GM21423 (cell line): ENCODE results near the gene RHEB.

Experiments used
- ATAC-seq: cut with Tn5 transposase; IDR thresholded peaks from one replicate; pipeline ENCODE4 v1.9.1; 2021; ENCODE audit warnings: mild to moderate bottlenecking, moderate library complexity; ENCODE audit not compliant: unreplicated experiment

Gene RHEB

DNA sequence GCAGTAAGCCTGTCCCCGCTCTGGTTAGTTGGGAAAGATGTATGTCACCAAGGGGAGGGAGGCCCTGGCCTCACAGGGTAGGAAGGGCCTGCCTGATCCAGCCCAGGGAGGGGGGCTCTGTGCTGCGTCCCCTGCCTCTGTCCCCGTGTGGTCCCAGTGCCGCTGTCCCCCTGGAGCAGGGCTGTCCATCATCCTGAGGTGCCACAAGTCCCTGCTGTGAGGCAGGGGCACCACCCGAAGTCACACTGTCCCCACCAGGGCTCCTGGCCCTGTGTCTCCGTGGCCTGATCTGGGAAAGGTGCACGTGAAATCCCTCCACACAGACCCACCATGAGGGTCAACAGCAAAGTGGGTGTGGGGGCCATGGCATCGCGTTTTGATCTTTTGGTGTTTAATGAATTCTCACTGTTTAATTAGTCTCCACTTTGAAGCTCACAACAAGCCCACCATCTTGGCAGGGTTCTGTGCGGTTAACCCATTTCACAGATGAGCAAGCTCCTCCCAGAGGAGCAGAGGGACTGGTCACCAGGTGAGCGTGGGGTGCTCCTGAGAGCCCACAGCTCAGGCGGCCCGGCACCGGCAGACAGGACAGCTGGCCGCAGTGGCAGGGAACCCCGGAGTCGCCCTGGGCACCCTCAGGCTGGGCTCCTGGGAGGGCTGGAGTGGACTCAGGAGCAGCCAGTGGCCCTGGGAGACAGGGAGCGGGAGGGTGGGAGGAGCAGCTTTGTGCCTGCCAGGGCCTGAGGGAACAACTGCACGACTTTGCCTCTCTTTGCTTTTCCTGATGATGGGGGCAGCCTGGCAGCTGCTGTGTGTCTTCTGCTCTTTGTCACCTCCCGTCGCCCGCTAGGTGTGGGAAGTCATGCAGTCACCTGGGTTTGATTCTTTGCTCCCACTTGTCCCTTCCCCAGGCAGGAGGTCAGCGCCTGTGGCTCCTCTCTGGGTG is 67.8 kb downstream of the RHEB start:
- ATAC-seq = no peak

GRCh38 chr7:151451156-151451555 is 68.5 kb downstream of the RHEB start:
- ATAC-seq = no peak

DNA sequence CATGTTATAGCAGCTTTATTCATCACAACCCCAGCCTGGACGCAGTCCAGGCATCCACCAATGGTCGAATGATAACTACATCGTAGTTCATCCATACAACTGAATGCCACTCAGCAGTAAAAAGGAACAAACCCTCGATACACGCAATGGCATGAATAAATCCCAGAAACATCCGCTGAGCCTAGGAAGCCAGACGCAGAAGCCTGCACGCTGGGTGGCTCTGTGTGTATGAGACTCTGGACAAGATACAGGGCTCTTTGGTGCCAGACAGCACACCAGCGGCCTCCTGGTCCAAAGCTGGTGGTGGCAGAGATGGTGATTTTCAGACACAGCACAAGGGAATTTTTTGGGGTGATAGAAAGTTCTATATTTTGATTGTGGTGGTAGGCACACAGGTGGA is 69.7 kb downstream of the RHEB start:
- no peak for ATAC-seq

DNA sequence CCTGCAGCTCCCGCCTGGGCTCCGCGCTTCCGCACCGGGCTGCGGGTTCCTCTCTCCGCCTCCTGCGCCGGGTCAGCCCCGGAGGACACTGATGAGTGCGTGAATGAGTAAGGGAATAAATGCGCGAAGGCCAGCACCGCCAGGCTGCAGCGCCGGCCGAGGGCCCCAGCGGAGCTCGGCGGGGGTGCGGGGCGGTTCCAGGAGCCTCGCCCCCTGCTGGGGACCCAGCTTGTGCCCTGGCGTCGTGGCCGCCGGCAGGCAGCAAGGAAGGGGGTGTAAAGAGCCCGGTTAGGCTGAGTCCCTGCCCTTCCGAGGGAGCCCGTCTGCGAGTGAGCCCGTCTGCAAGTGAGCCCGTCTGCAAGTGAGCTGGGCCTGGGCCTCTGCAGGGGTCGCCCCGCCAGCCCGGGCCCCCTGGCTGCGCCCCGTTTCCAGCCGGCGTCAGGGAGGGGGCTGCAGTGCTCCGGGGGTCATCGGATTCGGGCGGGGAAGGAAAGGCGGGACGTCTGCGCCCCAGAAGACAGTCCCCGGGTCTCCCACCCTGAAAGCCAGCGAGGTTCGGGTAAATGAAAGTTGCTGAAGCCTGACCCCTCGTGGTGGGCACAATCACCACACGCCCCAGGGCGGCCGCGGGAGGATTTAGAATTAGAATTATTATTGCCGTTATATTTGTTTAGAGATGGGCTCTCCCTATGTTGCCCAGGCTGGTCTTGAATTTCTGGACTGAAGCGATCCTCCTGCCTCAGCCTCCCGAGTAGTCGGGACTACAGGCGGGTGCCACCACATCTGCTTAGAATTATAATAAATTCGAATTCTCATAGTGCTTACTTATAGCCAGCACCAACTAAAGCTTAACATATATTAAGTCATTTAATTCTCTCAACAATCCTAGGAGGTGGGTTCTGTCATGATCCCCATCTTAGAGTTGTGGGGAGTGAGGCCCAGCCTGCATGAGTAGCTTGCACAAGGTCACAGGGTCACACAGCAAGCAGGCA is 71.1 kb downstream of the RHEB start:
- no peak for ATAC-seq

DNA sequence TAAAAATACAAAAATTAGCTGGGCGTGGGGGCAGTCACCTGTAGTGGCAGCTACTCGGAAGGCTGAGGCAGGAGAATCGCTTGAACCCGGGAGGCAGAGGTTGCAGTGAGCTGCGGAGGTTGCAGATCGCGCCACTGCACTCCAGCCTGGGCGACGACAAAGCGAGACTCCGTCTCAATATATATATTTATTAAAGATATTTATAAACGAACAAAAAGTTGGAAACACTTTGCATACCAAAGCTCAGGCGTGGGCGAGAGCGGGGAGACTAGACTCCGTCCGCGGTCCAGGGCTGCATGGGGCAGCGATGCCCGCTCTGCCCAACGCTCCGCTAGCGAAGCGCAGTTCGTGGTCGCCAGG is 71.8 kb downstream of the RHEB start:
- no peak for ATAC-seq

DNA sequence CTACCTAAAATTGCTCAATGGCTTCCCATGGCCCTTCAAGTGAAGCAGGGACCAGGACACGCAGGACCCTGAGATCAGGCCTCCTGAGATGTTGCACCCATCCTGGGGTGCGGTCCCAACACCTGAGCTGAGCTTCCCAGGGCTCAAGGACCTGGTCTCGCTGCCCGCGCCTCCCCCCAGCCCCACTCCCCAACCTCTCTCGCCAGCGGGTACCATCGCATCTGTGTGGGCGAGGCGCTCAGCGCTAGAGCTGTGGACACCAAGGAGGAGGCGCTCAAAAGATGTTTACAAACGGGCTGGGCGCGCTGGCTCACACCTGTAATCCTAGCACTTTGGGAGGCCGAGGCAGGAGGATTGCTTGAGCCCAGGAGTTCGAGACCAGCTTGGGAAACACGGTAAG is 72.4 kb downstream of the RHEB start:
- no peak for ATAC-seq

- no peak for ATAC-seq
Measured at GRCh38 chr7:151446412-151446811, 73.3 kb downstream of the RHEB start.

- no peak for ATAC-seq
Measured at GRCh38 chr7:151444632-151445031, 75.1 kb downstream of the RHEB start.

GRCh38 chr7:151442776-151443496 is 76.8 kb downstream of the RHEB start:
- ATAC-seq = no peak

GRCh38 chr7:151440799-151441445 is 78.8 kb downstream of the RHEB start:
- no peak for ATAC-seq

DNA sequence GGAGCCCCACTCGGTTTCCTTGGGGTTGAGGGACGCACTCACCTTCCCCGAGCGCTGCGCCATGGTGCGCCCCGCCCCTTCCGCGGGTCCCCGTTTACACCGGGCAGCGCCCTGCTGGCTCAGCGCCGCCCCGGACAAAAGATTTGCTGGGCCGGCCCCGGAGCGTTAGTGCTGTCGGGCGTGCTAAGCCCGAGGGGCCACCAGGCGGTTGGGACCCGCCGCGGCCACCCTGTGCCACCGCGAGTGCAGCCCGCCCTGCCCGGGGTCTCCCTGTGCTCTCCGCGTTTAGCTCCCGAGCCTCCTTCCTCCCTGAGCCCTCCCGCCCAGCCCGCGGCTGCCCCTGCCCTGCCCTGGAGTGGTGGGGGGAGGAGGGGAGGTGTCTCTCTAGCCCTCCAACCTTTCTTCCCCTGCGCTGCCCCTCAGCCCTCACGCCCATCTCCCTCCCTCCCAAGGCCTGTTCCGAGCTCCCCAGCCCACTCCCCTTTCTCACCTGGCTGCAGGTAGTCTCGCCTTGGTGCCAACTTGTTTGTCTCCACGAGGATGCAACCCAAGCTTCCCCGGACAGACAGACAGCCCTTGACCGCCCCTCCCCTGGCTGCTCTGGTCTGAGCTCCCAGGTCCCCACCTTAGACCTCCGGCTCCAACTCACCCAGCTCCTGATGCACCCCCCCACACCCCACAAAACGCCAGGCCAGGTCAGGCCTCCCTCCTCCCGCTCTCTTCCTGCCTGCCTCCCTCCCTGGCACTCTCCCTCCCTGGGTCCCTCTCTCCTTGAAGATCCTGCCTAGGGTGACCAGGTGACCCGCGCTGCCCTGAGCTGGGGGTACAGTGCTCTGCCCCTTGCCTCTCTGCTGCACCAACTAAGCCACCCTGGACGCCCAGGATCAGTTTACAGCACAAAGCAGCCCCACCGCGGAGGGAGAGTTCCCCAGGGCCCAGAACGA is 79.6 kb downstream of the RHEB start, which contains the start of gene CRYGN:
CRYGN (minus strand) TSS at position 287 of the 944 bp plus-strand sequence; CDS start at position 63, 224 bp downstream.
- no peak for ATAC-seq

DNA sequence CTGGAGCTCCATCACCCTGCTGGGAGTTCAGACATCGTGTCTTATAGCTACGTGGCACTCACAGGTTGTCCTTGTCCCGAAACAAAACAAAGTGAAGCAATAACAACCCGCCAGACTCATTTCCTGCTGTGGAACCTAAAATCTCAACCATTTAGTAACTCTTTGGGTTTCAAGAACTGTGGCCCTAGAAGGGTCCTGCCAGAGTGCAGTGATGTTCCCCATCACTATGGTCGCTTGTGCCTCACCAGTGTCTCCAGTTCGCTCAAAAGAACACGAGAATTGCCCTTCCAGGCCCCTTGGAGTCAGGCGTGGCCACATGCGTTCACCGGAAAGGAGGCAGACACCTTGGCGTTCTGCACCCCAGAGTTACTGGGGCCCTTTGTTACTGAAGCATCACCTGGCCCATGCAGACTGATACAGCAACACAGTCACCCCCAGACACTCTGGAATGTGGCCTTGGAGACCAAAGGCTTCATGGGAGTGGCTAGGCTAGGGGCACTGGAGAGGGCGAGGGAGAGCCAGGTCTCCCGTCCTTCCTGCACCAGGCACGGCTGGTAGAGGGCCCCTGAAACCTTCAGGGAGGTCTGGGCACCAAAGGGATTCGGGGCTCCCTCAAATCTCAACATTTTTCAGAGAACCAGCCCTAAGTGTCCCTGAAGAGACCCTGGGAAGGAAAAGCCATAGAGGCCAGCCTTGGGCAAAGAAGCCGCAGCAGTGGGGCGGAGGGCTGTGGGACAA is 80.7 kb downstream of the RHEB start:
- no peak for ATAC-seq

- ATAC-seq = no peak
Measured at GRCh38 chr7:151437866-151438516, 81.7 kb downstream of the RHEB start.

- ATAC-seq = no peak
Measured at GRCh38 chr7:151437159-151437553, 82.5 kb downstream of the RHEB start.

DNA sequence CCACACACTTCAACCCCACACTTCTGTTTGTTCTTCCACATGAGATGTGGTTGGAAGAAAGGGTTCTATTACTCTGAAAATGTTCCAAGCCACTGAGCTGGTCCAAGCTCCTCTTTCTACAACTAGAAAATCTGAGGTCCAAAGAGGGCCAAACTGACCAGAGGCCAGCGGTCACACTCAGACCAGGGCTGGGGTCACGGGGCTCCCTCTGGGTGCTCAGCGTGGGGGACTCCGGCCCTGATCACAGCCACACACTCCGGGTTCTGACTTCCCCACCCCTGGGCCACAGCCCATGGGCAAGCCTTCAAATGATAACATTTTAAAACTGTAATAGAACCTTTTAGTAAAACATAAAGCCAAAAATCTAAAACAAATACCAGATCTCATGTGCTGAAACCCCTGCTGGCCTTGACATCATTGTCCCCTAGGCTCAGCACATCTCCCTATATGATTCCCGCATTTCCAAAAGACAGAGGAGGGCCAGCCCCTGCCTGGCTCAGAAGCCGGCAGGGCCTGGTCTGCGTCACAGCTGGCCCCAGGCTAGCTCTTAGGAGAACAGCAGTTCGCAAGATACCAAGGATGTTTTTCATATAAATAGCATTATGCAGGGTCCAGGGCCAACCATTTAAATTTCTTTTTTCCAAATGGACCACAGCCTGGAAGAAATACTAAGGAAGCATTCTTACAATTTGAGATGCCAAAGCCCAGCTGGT is 83.1 kb downstream of the RHEB start:
- no peak for ATAC-seq

DNA sequence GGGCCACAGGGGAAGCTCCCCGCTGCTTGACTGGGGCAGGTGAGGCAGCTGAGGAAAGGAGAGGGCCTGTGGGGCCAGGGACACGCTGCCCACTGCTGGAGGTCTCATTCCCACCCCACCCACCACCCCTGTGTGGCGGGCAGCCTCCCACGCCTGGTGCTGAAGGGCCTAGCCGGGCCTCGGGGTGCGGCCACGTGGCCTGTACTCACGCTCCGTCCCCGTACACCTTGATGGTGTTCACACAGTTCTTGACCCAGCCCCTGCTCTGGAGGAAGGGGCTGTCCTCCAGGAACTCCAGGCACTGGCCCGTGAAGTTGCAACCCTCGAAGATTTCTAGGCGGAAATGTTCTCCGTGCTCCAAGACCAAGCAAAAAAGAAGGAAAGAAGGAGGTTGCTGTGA is 83.7 kb downstream of the RHEB start:
- ATAC-seq = no peak

DNA sequence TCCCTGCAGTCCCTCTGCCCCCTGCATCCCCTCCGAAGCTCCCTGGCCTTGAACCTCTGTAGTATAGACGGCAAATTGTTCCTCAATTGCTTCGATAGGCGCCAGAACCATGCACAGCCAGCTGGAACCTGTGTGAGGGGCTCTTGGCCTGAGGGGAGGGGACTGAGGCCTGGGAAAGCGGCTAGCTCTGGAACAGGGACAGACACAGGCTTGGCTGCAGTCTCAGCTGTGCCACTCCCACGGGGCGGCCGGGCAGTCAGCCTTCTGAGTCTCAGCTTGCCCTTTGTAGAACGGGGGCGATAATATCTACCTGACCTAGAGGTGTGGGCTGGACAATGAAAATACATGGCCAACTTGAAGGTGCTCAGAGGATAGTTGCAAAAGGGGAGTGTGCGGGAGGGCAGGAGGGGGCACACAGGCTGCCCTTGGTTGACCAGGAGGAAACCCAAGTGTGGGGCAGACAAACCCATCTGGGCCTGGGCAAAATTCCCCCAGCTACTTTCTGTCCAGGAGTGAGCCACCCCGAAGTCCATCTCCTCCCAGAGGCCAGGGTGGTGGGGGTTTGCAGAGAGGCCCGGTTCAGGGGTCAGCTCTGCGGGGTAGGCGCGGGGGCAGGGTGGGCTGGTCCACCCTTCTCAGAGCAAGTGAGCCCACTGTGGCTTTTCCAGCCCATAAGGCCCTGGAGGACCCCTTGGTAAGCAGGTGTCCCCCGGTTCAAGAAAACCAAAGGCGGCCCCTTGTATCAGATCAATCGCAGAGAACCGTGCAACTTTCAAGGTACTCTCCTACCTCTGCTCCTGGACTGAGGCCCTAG is 84.4 kb downstream of the RHEB start:
- no peak for ATAC-seq
